AG10803 (cell line): Measurements from ENCODE around the gene APRT.

Experiments
- DNase-seq: peaks from one replicate; pipeline ENCODE4 v3.0.0; 2010; ENCODE audit warnings: low read depth
- H3K4me3 ChIP-seq: 2 replicates; pipeline ENCODE4 v1.5.1; 2011; ENCODE audit warnings: mild to moderate bottlenecking, low read length, control low read depth
- TF ChIP-seq, protein P1 (sequence below): conservative IDR thresholded peaks from 2 replicates; pipeline ENCODE4 v1.5.1; 2011; ENCODE audit warnings: mild to moderate bottlenecking, low read length, control low read depth, inconsistent platforms

APRT gene

DNA sequence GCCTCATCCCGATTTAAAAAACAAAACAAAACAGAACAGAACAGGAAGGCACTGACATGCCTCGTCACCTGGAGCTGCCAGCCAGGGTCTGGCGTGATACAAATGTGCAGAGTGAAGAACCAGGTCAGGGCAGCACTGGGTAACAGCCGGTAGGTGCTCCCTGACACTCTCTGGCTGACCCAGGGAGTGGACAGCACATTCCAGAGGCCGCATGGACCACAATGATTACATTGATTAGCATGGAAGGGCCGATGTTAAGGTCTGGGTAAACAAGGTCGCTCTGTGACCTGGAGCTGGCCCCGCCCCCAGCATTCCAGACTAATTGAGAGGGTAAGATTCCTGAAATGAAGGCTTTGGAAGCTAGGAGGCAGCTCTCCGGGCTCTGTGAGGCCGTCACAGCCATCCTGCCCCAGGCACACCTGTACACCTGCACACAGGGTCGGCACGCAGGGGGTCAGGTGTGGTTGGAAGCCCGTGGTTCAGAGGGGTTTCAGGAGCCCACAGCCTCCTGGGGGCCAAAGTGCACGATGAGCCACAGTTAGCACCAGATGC lies 48.1 kb downstream of the APRT start:
- no peak overlapping the region for H3K4me3 ChIP-seq
- TF ChIP-seq, protein P1, sequence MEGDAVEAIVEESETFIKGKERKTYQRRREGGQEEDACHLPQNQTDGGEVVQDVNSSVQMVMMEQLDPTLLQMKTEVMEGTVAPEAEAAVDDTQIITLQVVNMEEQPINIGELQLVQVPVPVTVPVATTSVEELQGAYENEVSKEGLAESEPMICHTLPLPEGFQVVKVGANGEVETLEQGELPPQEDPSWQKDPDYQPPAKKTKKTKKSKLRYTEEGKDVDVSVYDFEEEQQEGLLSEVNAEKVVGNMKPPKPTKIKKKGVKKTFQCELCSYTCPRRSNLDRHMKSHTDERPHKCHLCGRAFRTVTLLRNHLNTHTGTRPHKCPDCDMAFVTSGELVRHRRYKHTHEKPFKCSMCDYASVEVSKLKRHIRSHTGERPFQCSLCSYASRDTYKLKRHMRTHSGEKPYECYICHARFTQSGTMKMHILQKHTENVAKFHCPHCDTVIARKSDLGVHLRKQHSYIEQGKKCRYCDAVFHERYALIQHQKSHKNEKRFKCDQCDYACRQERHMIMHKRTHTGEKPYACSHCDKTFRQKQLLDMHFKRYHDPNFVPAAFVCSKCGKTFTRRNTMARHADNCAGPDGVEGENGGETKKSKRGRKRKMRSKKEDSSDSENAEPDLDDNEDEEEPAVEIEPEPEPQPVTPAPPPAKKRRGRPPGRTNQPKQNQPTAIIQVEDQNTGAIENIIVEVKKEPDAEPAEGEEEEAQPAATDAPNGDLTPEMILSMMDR = no peak
- no peak for DNase-seq

DNA sequence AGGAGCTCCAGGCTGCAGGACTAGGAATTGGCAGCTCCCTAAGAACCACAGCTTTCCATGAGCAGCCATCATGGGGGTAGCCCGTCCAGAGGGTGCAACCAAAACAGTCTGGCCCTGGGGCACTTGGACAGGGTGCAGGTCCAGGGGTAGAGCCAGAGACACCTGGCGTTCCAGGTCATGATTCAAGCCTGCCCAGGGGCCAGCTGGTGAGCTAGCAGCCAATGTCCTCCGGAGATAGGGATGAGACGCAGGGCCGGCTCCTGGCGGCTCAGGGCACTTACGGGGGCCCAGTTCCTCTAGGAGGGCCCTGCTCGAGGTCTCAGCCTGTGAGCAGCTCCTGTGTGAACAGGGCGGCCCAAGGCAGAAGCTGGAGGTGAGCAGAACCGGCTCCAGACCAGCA lies 48.8 kb downstream of the APRT start:
- DNase-seq = no peak
- TF ChIP-seq, protein P1 = no peak
- H3K4me3 ChIP-seq = no peak overlapping the region

DNA sequence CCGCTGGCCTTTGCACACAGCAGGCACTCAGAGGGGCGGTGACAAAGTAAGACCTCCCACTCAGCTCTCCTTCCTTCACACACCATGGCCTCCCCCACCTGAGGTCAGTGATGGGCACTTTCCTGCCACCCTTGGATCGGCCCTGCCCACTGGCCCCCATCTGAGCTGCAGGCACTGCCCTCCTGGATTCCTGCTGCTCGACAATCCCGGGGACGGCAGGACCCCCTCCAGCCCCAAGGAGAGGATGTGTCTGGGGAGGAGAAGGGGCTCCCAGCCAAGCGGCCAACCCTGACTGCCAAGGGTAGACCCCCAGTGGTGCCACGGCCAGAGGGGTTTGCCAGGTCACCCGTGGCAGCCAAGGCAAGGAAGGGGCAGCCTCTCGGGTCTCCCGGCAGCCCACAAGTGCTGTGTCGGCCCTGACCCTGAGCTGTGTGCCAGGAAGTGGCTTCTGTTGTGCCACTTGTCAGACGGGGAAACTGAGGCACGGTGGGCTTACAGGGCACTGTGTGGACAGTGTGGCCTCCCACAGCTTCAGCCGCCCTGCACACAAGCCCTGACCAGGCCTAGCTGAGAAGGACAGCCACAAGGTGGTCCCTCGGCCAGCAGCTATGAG lies 49.4 kb downstream of the APRT start:
- H3K4me3 ChIP-seq = no peak overlapping the region
- DNase-seq = no peak
- TF ChIP-seq, protein P1 = no peak

DNA sequence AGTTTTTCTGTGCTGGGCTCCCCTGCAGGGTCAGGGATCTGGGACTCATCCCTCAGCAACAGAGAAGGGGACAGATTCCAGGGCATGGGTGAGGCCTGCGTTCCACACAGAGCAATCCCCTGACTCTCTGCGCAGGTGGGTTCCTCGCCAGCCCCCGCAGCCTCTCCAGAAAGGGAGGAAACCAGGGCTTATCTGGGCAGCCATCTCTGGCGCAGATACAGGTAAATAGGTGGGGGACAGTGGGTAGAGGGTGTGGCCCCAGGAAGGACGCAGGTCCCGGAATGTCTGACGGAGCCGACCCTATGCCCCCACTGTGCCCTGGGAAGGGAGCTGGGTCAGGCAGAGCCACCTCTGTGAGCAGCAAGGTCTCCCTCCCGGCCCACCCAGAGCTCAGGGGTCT lies 49.9 kb downstream of the APRT start:
- no peak for DNase-seq
- TF ChIP-seq, protein P1 = no peak
- no peak overlapping the region for H3K4me3 ChIP-seq

DNA sequence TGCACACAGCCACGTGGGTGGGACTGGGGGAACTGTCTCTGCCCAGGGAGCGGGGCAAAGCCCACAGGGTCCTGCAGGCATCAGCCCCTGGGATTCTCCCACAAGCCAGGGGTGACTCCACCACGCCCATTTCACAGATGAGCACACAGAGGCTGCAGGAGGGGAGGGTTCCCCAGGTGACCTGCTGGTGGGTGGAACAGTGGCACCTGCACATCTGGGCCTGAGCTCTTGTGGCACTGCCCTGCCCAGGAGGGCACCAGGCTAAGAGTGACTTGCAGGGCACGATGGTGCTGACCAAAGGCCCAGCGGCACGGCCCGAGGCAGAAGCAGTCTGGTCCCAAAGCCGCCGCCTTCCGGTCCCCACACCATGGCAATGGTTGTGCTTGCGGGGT lies 50.6 kb downstream of the APRT start:
- no peak overlapping the region for H3K4me3 ChIP-seq
- TF ChIP-seq, protein P1 = no peak
- DNase-seq = no peak

DNA sequence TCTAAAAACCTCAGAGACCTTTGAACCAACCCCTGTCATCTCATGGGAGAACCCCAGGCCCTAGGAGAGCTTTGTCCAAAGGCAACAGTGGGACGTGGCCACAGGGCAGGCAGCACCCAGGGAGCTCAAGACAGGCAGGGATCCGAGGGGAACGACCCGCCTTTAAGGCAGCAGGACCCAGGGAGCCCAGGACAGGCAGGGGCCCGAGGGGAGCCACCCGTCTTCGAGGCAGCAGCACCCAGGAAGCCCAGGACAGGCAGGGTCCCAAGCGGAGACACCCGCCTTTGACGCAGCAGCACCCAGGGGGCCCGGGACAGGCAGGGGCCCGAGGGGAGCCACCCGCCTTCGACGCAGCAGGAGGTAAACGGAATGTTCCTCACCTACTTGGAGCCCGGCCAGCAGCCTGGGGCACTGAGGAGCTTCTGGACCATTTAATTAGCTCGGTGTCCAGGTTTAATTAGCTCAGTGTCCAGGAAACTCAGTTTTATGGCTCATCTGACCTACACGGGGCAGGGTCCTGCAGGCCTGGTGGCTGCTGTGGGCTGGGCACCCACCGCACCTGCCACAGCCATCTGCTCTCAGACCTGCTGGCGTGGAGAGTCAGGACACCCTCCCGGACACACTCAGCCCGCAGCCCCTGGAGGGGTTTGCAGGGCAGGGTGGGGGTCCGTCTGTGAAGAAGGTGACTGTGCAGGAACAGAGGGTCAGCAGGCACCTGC lies 51.1 kb downstream of the APRT start:
- DNase-seq = no peak
- TF ChIP-seq, protein P1 = no peak
- no peak overlapping the region for H3K4me3 ChIP-seq

DNA sequence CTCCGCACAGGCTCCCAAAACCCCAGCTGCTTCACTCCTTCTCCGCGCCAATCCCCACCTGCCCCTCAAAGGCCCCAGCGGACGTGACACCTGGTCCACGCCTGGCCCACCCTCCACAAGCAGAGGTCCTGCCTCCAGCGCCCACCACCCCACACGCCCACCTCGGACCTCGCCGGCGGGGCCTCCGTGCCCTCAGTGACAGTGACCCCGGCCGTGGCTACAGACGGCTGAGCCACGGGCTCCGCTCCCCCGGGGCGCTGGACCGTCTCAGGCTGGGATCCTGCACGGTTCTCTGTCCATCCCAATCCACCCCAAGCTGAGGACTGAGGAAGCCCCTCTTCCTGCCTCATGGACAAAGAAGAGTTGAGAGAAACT lies 51.8 kb downstream of the APRT start:
- no peak overlapping the region for H3K4me3 ChIP-seq
- TF ChIP-seq, protein P1 = no peak
- no peak for DNase-seq
